Embryonic facial prominence (tissue), 1 donor: ENCODE data around the gene TANGO2.

ENCODE experiments used
- DNase-seq: peaks from one replicate; pipeline ENCODE4 v3.0.0-alpha.2; 2016; ENCODE audit errors: extremely low spot score

TANGO2 gene

GRCh38 chr22:20043057-20043996 is 22.4 kb downstream of the TANGO2 start:
- DNase-seq: no peak

- no peak for DNase-seq
Measured at GRCh38 chr22:20043997-20044342, 23.1 kb downstream of the TANGO2 start.

DNA sequence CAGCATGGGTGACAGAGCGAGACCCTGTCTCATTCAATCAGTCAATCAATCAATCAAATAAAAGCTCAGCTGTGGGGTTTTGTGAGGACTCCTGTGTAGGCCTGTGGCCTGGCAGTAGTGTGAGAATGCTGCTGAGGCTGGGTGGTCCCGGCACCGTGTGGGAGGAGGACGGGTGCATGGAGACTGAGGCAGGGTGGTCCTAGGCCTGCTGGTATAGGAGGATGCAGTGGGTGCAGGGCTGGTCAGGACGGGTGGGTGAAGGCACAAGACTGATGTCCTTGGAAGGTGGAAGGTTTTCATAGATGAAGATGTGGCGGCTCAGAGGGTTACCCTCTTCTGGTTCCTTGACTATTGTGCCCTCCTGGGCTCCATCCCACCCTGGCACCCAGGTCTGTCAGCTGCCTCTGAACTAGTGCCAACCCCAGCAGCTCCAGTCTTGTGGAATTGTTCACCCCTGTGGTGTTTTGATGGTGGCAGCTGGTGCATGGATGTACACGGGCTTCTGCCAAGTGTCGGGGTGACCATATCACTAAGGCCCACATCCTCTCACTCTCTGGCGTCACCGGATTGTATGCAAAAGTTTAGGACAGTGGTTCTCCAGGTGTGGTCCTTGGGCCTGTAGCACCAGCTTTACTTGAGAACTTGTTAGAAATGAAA is 23.7 kb downstream of the TANGO2 start:
- DNase-seq: no peak

DNA sequence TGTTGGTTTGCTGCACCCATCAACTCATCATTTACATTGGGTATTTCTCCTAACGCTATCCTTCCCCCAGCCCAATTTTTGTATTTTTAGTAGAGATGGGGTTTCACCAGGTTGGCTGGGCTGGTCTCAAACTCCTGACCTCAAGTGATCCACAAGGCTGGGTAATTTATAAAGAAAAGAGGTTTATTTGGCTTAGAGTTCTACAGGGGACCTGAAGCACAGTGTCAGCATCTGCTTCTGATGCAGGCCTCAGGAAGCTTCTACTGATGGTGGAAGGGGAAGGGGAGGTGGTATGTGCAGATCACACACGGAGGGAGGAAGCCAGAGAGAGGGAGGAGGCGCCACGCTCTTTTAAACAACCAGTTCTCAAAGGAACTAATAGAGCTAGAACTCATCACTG is 25.8 kb downstream of the TANGO2 start:
- no peak for DNase-seq

- no peak for DNase-seq
Measured at GRCh38 chr22:20051927-20052308, 31.0 kb downstream of the TANGO2 start.

GRCh38 chr22:20052309-20053259 is 31.7 kb downstream of the TANGO2 start:
- DNase-seq: no peak

- DNase-seq: no peak
Measured at GRCh38 chr22:20053407-20054033, 32.6 kb downstream of the TANGO2 start.

GRCh38 chr22:20054034-20054427 is 33.1 kb downstream of the TANGO2 start:
- DNase-seq: no peak

DNA sequence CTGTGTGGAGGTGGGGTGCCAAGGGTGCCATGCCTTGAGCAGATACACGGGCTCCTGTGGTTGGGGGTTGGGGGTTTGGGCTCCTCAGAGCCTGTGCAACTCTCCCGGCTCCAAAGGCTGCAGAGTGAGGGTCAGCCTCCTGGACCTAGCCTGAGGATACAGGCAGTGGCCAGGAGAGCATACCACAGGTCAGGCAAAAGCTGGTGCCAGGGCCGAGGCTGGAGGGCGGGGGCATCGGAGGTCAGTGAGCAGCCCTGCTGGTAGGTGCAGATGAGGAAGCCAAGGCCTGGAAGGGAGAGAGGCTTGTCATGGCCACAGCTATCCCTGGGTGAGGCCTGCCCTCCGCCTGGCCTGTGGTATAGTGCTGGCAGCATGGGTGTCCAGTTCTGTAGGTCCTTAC is 33.6 kb downstream of the TANGO2 start:
- no peak for DNase-seq

- no peak for DNase-seq
Measured at GRCh38 chr22:20055144-20055543, 34.2 kb downstream of the TANGO2 start.

- no peak for DNase-seq
Measured at GRCh38 chr22:20055654-20056053, 34.7 kb downstream of the TANGO2 start.

GRCh38 chr22:20056161-20056560 is 35.3 kb downstream of the TANGO2 start:
- DNase-seq: no peak

- DNase-seq: no peak
Measured at GRCh38 chr22:20056696-20057386, 35.9 kb downstream of the TANGO2 start.

DNA sequence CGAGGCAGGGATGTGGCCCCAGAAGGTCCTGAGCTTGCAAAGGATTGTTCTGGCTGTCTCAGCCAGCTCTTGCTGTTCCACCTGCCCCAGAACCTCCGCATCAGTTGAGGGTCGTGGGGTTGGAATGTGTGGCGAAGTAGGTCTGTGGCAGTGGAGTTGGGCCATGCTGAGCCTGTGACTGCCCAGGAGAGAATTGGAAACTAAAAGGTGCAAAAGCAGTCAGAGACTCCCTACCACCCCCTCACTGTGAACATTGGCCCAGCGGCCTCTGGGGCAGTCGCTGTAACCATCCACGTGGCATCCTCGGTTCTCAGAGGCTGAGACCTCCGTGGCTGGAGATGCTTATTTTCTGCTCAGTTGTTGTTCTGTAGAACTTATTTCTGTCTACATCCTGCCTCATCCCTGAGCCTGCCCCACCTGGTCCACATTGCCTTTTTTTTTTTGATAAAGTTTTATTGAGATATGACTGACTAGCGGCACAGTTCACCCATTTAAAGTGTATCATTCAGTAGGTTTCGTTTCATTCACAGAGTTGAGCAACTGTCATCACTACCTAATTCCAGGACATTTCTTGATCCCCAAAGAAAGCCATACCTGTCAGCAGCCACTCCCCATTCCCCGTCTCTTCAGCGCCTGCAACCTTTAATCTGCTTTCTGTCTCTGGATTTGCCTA is 36.8 kb downstream of the TANGO2 start:
- DNase-seq: no peak

- DNase-seq: no peak
Measured at GRCh38 chr22:20058989-20059770, 38.3 kb downstream of the TANGO2 start.

DNA sequence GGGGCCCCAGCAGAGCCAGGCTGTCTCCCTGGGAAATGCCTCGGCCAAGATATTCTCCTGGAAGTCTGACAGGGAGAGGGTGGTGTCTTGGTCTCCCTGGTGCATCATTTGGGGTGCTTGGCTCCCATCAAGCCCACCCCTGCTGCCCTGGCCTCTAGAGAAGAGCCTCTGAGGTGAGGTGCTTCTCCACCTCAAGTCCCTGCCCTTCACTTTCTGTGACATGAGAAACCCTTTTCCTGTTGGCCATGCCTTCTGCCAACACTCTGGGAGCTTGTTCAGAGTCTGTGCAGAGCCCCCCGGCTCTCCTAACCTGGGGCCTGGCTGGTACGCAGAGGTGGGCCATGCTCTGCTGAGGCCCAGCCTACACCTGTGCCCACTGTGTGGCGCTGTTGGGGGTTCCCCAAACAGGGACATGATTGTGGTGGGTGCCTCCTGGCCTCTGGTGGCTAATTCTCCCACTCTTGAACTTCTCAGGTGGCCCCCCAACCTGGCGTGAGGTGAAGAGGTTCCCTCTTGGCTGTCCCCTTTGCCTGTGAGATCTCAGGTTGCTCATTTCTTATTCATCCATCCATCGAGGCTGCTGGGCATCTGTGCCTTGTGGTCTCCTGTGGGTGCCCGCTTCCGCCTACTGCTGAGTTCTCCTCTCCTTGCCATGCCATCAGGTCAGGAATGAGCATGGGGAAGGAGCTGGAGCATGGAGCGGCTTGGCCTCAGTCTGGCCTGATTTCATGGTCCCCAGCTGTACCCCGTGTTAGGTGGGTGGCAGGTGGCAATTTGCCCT is 40.0 kb downstream of the TANGO2 start:
- no peak for DNase-seq

GRCh38 chr22:20061481-20061861 is 40.6 kb downstream of the TANGO2 start:
- DNase-seq: no peak

- no peak for DNase-seq
Measured at GRCh38 chr22:20062043-20062765, 41.3 kb downstream of the TANGO2 start.
